ENCODE data around the gene PALLD.

Gene PALLD

GRCh38 chr4:168717847-168718246, 221.0 kb downstream of the PALLD start (continued):
- TF ChIP-seq ZNF670 (tag by site-specific recombination; IDR thresholded peaks at IDR 0.05; ENCODE audit: low read depth), result no peak

GRCh38 chr4:168719725-168720124, 222.9 kb downstream of the PALLD start:
- Histone ChIP-seq H3K9me3 (ENCODE audit: control insufficient read depth, insufficient read depth, low read depth, low read length) (no peaks in the 10 kb centered on the region), H3K36me3 (ENCODE audit: control insufficient read depth in 2 of 2, insufficient read depth in 1 of 2, low read length in 2 of 2) (no peaks in the 10 kb centered on the region), H3K4me3 (ENCODE audit: low read depth, low read length) (no peak overlapping the region), H3K27ac (ENCODE audit: extremely low read depth, low read depth, low read length) (no peak overlapping the region), H3K4me1 (ENCODE audit: control insufficient read depth, insufficient read depth, low read length) (no peaks in the 10 kb centered on the region)
- ChIA-PET POLR2A (no interaction called here), CTCF (no interaction called here)
- TF ChIP-seq EGR2 (tag by site-specific recombination; IDR thresholded peaks at IDR 0.05; ENCODE audit: low read depth) (no peak), ZNF580 (tag by site-specific recombination; IDR thresholded peaks at IDR 0.05) (0 out of 2 replicates have a peak, but pooled peaks have one; percentile 28), ZNF146 (tag by site-specific recombination; IDR thresholded peaks at IDR 0.05) (0 out of 2 replicates have a peak, but pooled peaks have one; percentile 68), ZNF549 (tag by site-specific recombination; IDR thresholded peaks at IDR 0.05) (no peak)

- H3K4me3 ChIP-seq (ENCODE audit: low read depth, low read length), result no peak overlapping the region
- POLR2A ChIA-PET, result no interaction called here
- H3K36me3 ChIP-seq (ENCODE audit: control insufficient read depth in 2 of 2, insufficient read depth in 1 of 2, low read length in 2 of 2), result no peaks in the 10 kb centered on the region
- CTCF ChIA-PET, result no interaction called here
- H3K27ac ChIP-seq (ENCODE audit: extremely low read depth, low read depth, low read length), result no peak overlapping the region
- H3K9me3 ChIP-seq (ENCODE audit: control insufficient read depth, insufficient read depth, low read depth, low read length), result no peaks in the 10 kb centered on the region
- no peaks in the 10 kb centered on the region for H3K4me1 ChIP-seq (ENCODE audit: control insufficient read depth, insufficient read depth, low read length)
- TF ChIP-seq ZNF768 (tag by site-specific recombination; IDR thresholded peaks at IDR 0.05) (no peak), ZFP37 (tag by site-specific recombination; IDR thresholded peaks at IDR 0.05) (no peak), ZSCAN30 (tag by site-specific recombination; IDR thresholded peaks at IDR 0.05) (no peak), ZEB2 (tag by site-specific recombination; IDR thresholded peaks at IDR 0.05) (no peak), PRDM6 (tag by site-specific recombination; IDR thresholded peaks at IDR 0.05) (no peak), ZNF398 (tag by site-specific recombination; IDR thresholded peaks at IDR 0.05) (no peak), TRIM28 (IDR thresholded peaks at IDR 0.05; ENCODE audit: borderline replicate concordance, low read length) (no peak), ZNF658 (tag by site-specific recombination; IDR thresholded peaks at IDR 0.05) (no peak), IKZF3 (tag by site-specific recombination; IDR thresholded peaks at IDR 0.05) (no peak), ZNF221 (tag by site-specific recombination; IDR thresholded peaks at IDR 0.05; ENCODE audit: borderline replicate concordance) (no peak)
These were observed 223.6 kb downstream of the PALLD start for GRCh38 chr4:168720396-168720900.

GRCh38 chr4:168722391-168722790, 225.5 kb downstream of the PALLD start:
- Histone ChIP-seq H3K4me3 (ENCODE audit: low read depth, low read length) (no peak overlapping the region), H3K4me1 (ENCODE audit: control insufficient read depth, insufficient read depth, low read length) (no peaks in the 10 kb centered on the region), H3K27ac (ENCODE audit: extremely low read depth, low read depth, low read length) (no peak overlapping the region), H3K36me3 (ENCODE audit: control insufficient read depth in 2 of 2, insufficient read depth in 1 of 2, low read length in 2 of 2) (no peaks in the 10 kb centered on the region), H3K9me3 (ENCODE audit: control insufficient read depth, insufficient read depth, low read depth, low read length) (no peaks in the 10 kb centered on the region)
- CTCF ChIA-PET, result no interaction called here
- POLR2A ChIA-PET, result no interaction called here
- TF ChIP-seq ZNF571 (tag by site-specific recombination; IDR thresholded peaks at IDR 0.05) (no peak), YY2 (tag by site-specific recombination; IDR thresholded peaks at IDR 0.05) (no peak), GLI4 (tag by site-specific recombination; IDR thresholded peaks at IDR 0.05) (no peak), ZNF639 (tag by site-specific recombination; IDR thresholded peaks at IDR 0.05) (no peak), ZNF221 (tag by site-specific recombination; IDR thresholded peaks at IDR 0.05; ENCODE audit: borderline replicate concordance) (no peak), ZNF157 (tag by site-specific recombination; IDR thresholded peaks at IDR 0.05) (no peak), ZXDB (tag by site-specific recombination; IDR thresholded peaks at IDR 0.05) (no peak), ZNF555 (tag by site-specific recombination; conservative IDR thresholded peaks at IDR 0.05) (no peak), ZNF792 (tag by site-specific recombination; IDR thresholded peaks at IDR 0.05) (no peak), PATZ1 (tag by site-specific recombination; IDR thresholded peaks at IDR 0.05) (no peak), ZNF677 (tag by site-specific recombination; IDR thresholded peaks at IDR 0.05) (no peak)

All from HEK293 (cell line).